Fibroblast of skin of right biceps (primary cell): ENCODE data around the gene USP40.

ENCODE experiments used
- DNase-seq: peaks from one replicate; pipeline ENCODE4 v3.0.0-alpha.2; 2013

The USP40 gene

GRCh38 chr2:233556881-233557736 lies 9.5 kb downstream of the USP40 start:
- DNase-seq = peak; percentile 73

GRCh38 chr2:233553366-233553765 lies 13.2 kb downstream of the USP40 start:
- no peak for DNase-seq

- no peak for DNase-seq
These were observed 15.1 kb downstream of the USP40 start for GRCh38 chr2:233551491-233551890.

GRCh38 chr2:233546774-233547173 lies 19.8 kb downstream of the USP40 start:
- DNase-seq = no peak

GRCh38 chr2:233546101-233546500 lies 20.5 kb downstream of the USP40 start:
- peak; percentile 6 for DNase-seq

GRCh38 chr2:233544200-233544610 lies 22.4 kb downstream of the USP40 start:
- DNase-seq = peak; percentile 66

- peak; percentile 63 for DNase-seq
These were observed 24.1 kb downstream of the USP40 start for GRCh38 chr2:233542507-233542906.

- DNase-seq = no peak
These were observed 27.8 kb downstream of the USP40 start for GRCh38 chr2:233538741-233539140.

GRCh38 chr2:233535271-233535670 lies 31.3 kb downstream of the USP40 start:
- peak; percentile 4 for DNase-seq

GRCh38 chr2:233532971-233533370 lies 33.6 kb downstream of the USP40 start:
- no peak for DNase-seq

GRCh38 chr2:233531955-233532354 lies 34.6 kb downstream of the USP40 start:
- no peak for DNase-seq

- no peak for DNase-seq
These were observed 36.2 kb downstream of the USP40 start for GRCh38 chr2:233530381-233530780.

GRCh38 chr2:233528182-233528581 lies 38.4 kb downstream of the USP40 start:
- DNase-seq = no peak

GRCh38 chr2:233525791-233526190 lies 40.8 kb downstream of the USP40 start:
- DNase-seq = no peak

GRCh38 chr2:233519787-233520611 lies 46.6 kb downstream of the USP40 start:
- DNase-seq = no peak

GRCh38 chr2:233513953-233514655 lies 52.5 kb downstream of the USP40 start:
- DNase-seq = no peak

- no peak for DNase-seq
These were observed 62.5 kb downstream of the USP40 start for GRCh38 chr2:233503947-233504637.

- no peak for DNase-seq
These were observed 63.1 kb downstream of the USP40 start for GRCh38 chr2:233503481-233503880.

- DNase-seq = peak; percentile 76
These were observed 65.1 kb downstream of the USP40 start for GRCh38 chr2:233501198-233502076.

- DNase-seq = no peak
These were observed 66.7 kb downstream of the USP40 start for GRCh38 chr2:233499928-233500327.

GRCh38 chr2:233498126-233498525 lies 68.5 kb downstream of the USP40 start:
- no peak for DNase-seq

GRCh38 chr2:233497692-233498091 lies 68.9 kb downstream of the USP40 start:
- no peak for DNase-seq
